ENCODE data around the gene PCED1B. TPM values are rescaled to one million over a fixed set of nuclear protein-coding genes. Genes with fewer than 3 reads are reported as not detected.

Gene PCED1B
- total RNA-seq, 1 experiment from 2014 or later, result 3.3 TPM

GRCh38 chr12:47124451-47124850 lies 45.0 kb downstream of the PCED1B start:
- H2BK12ac ChIP-seq (ENCODE audit: insufficient read length, low read depth, low read length), result no peak overlapping the region
- H3K4me2 ChIP-seq (ENCODE audit: insufficient read depth, insufficient read length, low read length), result no peak overlapping the region
- H3K79me2 ChIP-seq (ENCODE audit: insufficient read depth, low read length), result no peaks in the 10 kb centered on the region
- Mint-ChIP-seq H3K36me3 (ENCODE audit: insufficient read depth in 1 of 3, low read depth in 3 of 3) (no peaks in the 10 kb centered on the region), H3K27ac (no peak overlapping the region), H3K27me3 (ENCODE audit: low read depth) (no peaks in the 10 kb centered on the region), H3K4me1 (no peaks in the 10 kb centered on the region), H3K9me3 (no peaks in the 10 kb centered on the region), H3K4me3 (no peak overlapping the region)
- H3T11ph ChIP-seq (ENCODE audit: low read length), result no peak overlapping the region
- no peak overlapping the region for H2AFZ ChIP-seq (ENCODE audit: low read length)
- H3K9me3 ChIP-seq (ENCODE audit: control insufficient read depth, low read depth, low read length), result no peaks in the 10 kb centered on the region
- no peak overlapping the region for H2BK120ac ChIP-seq (ENCODE audit: low read depth, low read length, poor library complexity, severe bottlenecking)
- no peak overlapping the region for H2BK5ac ChIP-seq (ENCODE audit: insufficient read length, low read length)
- H3K14ac ChIP-seq (ENCODE audit: insufficient read depth, low read length), result no peak overlapping the region
- H3K27me3 ChIP-seq (ENCODE audit: insufficient read depth, low read length), result no peaks in the 10 kb centered on the region
- H4K20me1 ChIP-seq (ENCODE audit: control insufficient read depth, insufficient read depth, insufficient read length), result no peaks in the 10 kb centered on the region
- H3K23me2 ChIP-seq (ENCODE audit: insufficient read length, low read depth, low read length, poor library complexity, severe bottlenecking), result no peaks in the 10 kb centered on the region
- no peak overlapping the region for H2AK5ac ChIP-seq (ENCODE audit: insufficient read length, low read length)
- H4K5ac ChIP-seq (ENCODE audit: insufficient read length, low read depth, low read length), result no peak overlapping the region
- TF ChIP-seq CTCF (conservative IDR thresholded peaks at IDR 0.05), result no peak
- no peak overlapping the region for H3K18ac ChIP-seq (ENCODE audit: insufficient read length, low read depth, low read length)
- H3K4me1 ChIP-seq (ENCODE audit: insufficient read depth, low read length), result no peaks in the 10 kb centered on the region
- H3K79me1 ChIP-seq (ENCODE audit: insufficient read depth, low read depth, low read length, poor library complexity, severe bottlenecking), result no peaks in the 10 kb centered on the region
- no peak overlapping the region for H2BK15ac ChIP-seq (ENCODE audit: low read depth, low read length)
- DNase-seq, result no peak
- no peak overlapping the region for H3K4ac ChIP-seq (ENCODE audit: low read depth, low read length)
- H3K27ac ChIP-seq (ENCODE audit: insufficient read length, low read depth, low read length), result no peak overlapping the region
- no peak overlapping the region for H3K9ac ChIP-seq (ENCODE audit: extremely low read depth, insufficient read length, low read length)
- H3K23ac ChIP-seq (ENCODE audit: insufficient read length, low read depth, low read length), result no peak overlapping the region
- WGBS (ENCODE audit: extremely low coverage, insufficient read length, low lambda C conversion rate), result no CpG with 5 or more reads among the region's 1 CpG
- H2BK20ac ChIP-seq (ENCODE audit: low read depth, low read length, poor library complexity, severe bottlenecking), result no peak overlapping the region
- H4K91ac ChIP-seq (ENCODE audit: insufficient read length, low read depth, low read length), result no peak overlapping the region
- H4K8ac ChIP-seq (replicated peaks; ENCODE audit: insufficient read length, low read depth, low read length), result no peak overlapping the region
- no peak overlapping the region for H3K56ac ChIP-seq (ENCODE audit: insufficient read length, low read depth, low read length)
